Measurements from ENCODE around the gene SRGAP2. TPM values are rescaled to one million over a fixed set of nuclear protein-coding genes. Genes with fewer than 3 reads are reported as not detected.
"Not testable (repeated sequence)": the region's sequence is repeated elsewhere in the genome, so short reads cannot be mapped to it uniquely, and the experiment has no call there.

The SRGAP2 gene
- 22.8 TPM for total RNA-seq (ENCODE audit: unreplicated experiment)
- long read RNA-seq, partial matches to known transcripts, result 0 of 1 reads
- long read RNA-seq, other reads (novel, unspliced or antisense), result 1 of 1 reads

GRCh38 chr1:206203364-206204158 is at the start of gene SRGAP2:
Gene SRGAP2 (plus strand): TSS chr1:206203541. CDS start chr1:206205971, 2,430 bp downstream.
- H3K4me1 Mint-ChIP-seq (ENCODE audit: low read depth, unreplicated experiment); H3K9me3 Mint-ChIP-seq (ENCODE audit: unreplicated experiment); H3K27me3 Mint-ChIP-seq (ENCODE audit: unreplicated experiment); H3K27ac Mint-ChIP-seq (ENCODE audit: unreplicated experiment); H3K36me3 Mint-ChIP-seq (ENCODE audit: unreplicated experiment): not testable (repeated sequence)
- peak; percentile 47 for DNase-seq
- peak within 1 kb of the TSS; percentile 74 for H3K4me3 Mint-ChIP-seq (ENCODE audit: unreplicated experiment)

GRCh38 chr1:206167350-206168029 is 35.9 kb upstream of the SRGAP2 start:
- H3K27ac Mint-ChIP-seq (ENCODE audit: unreplicated experiment), result not testable (repeated sequence)

GRCh38 chr1:206169794-206170193 is 33.5 kb upstream of the SRGAP2 start:
- H3K27ac Mint-ChIP-seq (ENCODE audit: unreplicated experiment); H3K36me3 Mint-ChIP-seq (ENCODE audit: unreplicated experiment); H3K4me3 Mint-ChIP-seq (ENCODE audit: unreplicated experiment): not testable (repeated sequence)

More at GRCh38 chr1:206167350-206168029, 35.9 kb upstream of the SRGAP2 start:
- TF ChIP-seq CTCF (IDR thresholded peaks at IDR 0.05; ENCODE audit: partially characterized antibody, unreplicated experiment), result peak; percentile 14
- not testable (repeated sequence) for H3K9me3 Mint-ChIP-seq (ENCODE audit: unreplicated experiment); H3K27me3 Mint-ChIP-seq (ENCODE audit: unreplicated experiment); H3K36me3 Mint-ChIP-seq (ENCODE audit: unreplicated experiment); H3K4me1 Mint-ChIP-seq (ENCODE audit: low read depth, unreplicated experiment); DNase-seq; H3K4me3 Mint-ChIP-seq (ENCODE audit: unreplicated experiment)

GRCh38 chr1:206173110-206173719 is 30.1 kb upstream of the SRGAP2 start:
- not testable (repeated sequence) for DNase-seq; H3K27me3 Mint-ChIP-seq (ENCODE audit: unreplicated experiment); H3K27ac Mint-ChIP-seq (ENCODE audit: unreplicated experiment); H3K9me3 Mint-ChIP-seq (ENCODE audit: unreplicated experiment); H3K4me1 Mint-ChIP-seq (ENCODE audit: low read depth, unreplicated experiment); H3K36me3 Mint-ChIP-seq (ENCODE audit: unreplicated experiment); H3K4me3 Mint-ChIP-seq (ENCODE audit: unreplicated experiment)

More at GRCh38 chr1:206169794-206170193, 33.5 kb upstream of the SRGAP2 start:
- not testable (repeated sequence) for H3K9me3 Mint-ChIP-seq (ENCODE audit: unreplicated experiment); H3K27me3 Mint-ChIP-seq (ENCODE audit: unreplicated experiment); DNase-seq; H3K4me1 Mint-ChIP-seq (ENCODE audit: low read depth, unreplicated experiment)

GRCh38 chr1:206174182-206174868 is 29.0 kb upstream of the SRGAP2 start:
- not testable (repeated sequence) for H3K4me1 Mint-ChIP-seq (ENCODE audit: low read depth, unreplicated experiment)

GRCh38 chr1:206175459-206176113 is 27.8 kb upstream of the SRGAP2 start:
- not testable (repeated sequence) for H3K9me3 Mint-ChIP-seq (ENCODE audit: unreplicated experiment); H3K27me3 Mint-ChIP-seq (ENCODE audit: unreplicated experiment); H3K4me3 Mint-ChIP-seq (ENCODE audit: unreplicated experiment); H3K4me1 Mint-ChIP-seq (ENCODE audit: low read depth, unreplicated experiment); H3K27ac Mint-ChIP-seq (ENCODE audit: unreplicated experiment); DNase-seq; H3K36me3 Mint-ChIP-seq (ENCODE audit: unreplicated experiment)

More at GRCh38 chr1:206174182-206174868, 29.0 kb upstream of the SRGAP2 start:
- H3K36me3 Mint-ChIP-seq (ENCODE audit: unreplicated experiment); H3K27ac Mint-ChIP-seq (ENCODE audit: unreplicated experiment); H3K4me3 Mint-ChIP-seq (ENCODE audit: unreplicated experiment); H3K27me3 Mint-ChIP-seq (ENCODE audit: unreplicated experiment); DNase-seq; H3K9me3 Mint-ChIP-seq (ENCODE audit: unreplicated experiment): not testable (repeated sequence)

- not testable (repeated sequence) for H3K27me3 Mint-ChIP-seq (ENCODE audit: unreplicated experiment); DNase-seq; H3K4me3 Mint-ChIP-seq (ENCODE audit: unreplicated experiment); H3K9me3 Mint-ChIP-seq (ENCODE audit: unreplicated experiment); H3K4me1 Mint-ChIP-seq (ENCODE audit: low read depth, unreplicated experiment); H3K36me3 Mint-ChIP-seq (ENCODE audit: unreplicated experiment); H3K27ac Mint-ChIP-seq (ENCODE audit: unreplicated experiment)
These were observed 27.2 kb upstream of the SRGAP2 start for GRCh38 chr1:206176114-206176502.

- H3K27me3 Mint-ChIP-seq (ENCODE audit: unreplicated experiment); H3K36me3 Mint-ChIP-seq (ENCODE audit: unreplicated experiment); H3K27ac Mint-ChIP-seq (ENCODE audit: unreplicated experiment); H3K9me3 Mint-ChIP-seq (ENCODE audit: unreplicated experiment); H3K4me3 Mint-ChIP-seq (ENCODE audit: unreplicated experiment); DNase-seq; H3K4me1 Mint-ChIP-seq (ENCODE audit: low read depth, unreplicated experiment): not testable (repeated sequence)
These were observed 25.0 kb upstream of the SRGAP2 start for GRCh38 chr1:206178061-206178989.

- H3K36me3 Mint-ChIP-seq (ENCODE audit: unreplicated experiment); H3K27ac Mint-ChIP-seq (ENCODE audit: unreplicated experiment); H3K4me3 Mint-ChIP-seq (ENCODE audit: unreplicated experiment); H3K9me3 Mint-ChIP-seq (ENCODE audit: unreplicated experiment); H3K27me3 Mint-ChIP-seq (ENCODE audit: unreplicated experiment); H3K4me1 Mint-ChIP-seq (ENCODE audit: low read depth, unreplicated experiment); DNase-seq: not testable (repeated sequence)
These were observed 23.7 kb upstream of the SRGAP2 start for GRCh38 chr1:206179666-206180065.

Data from glutamatergic neuron (in vitro differentiated cells).